Spleen (tissue), 7 donors: ENCODE data around the gene CD81.

Source experiments
- CTCF ChIP-seq, 11 experiments: fragments of 200-600 bp in 7 of 11; fragments of 450-650 bp in 4 of 11; sonication (generic) in 4 of 11; IDR thresholded peaks in 8 of 11; conservative IDR thresholded peaks in 3 of 11; 1 replicate in 7 of 11; 2 replicates in 4 of 11; pipeline versions ENCODE4 v1.4.0 to v1.8.0; 2016 to 2021; ENCODE audit warnings: antibody characterized with exemption in 11 of 11, inconsistent platforms in 4 of 11, mild to moderate bottlenecking in 1 of 11
- POLR2A ChIP-seq, 3 donors: fragments of 450-650 bp; IDR thresholded peaks; one replicate each; pipeline ENCODE4 v1.5.1; 2017; ENCODE audit warnings: antibody characterized with exemption in 3 of 3, mild to moderate bottlenecking in 1 of 3
- POLR2AphosphoS5 ChIP-seq, 3 donors: sonication (generic); formaldehyde crosslinking; IDR thresholded peaks; one replicate each; pipeline ENCODE4 v1.5.1; 2017; ENCODE audit warnings: antibody characterized with exemption in 3 of 3
- donor health status: DM: no; HTN: no; CAD: no; lungs with moderate emphysema.
- donor health status: DM: no; HTN: no; CAD: no.
- donor health status: DM: no; HTN: no; CAD: no.

GRCh38 chr11:2395856-2396255 lies 18.7 kb downstream of the CD81 start:
- no peak for TF ChIP-seq CTCF (IDR thresholded peaks at IDR 0.05 in 8 of 11, conservative IDR thresholded peaks at IDR 0.05 in 3 of 11)
- TF ChIP-seq POLR2A (IDR thresholded peaks at IDR 0.05): no peak
- TF ChIP-seq POLR2AphosphoS5 (IDR thresholded peaks at IDR 0.05): peak in 1 of 3 donors; percentile 41
